Left ventricle myocardium inferior (tissue), 1 donor: ENCODE results near the gene SRMS. TPM values are rescaled to one million over a fixed set of nuclear protein-coding genes. Genes with fewer than 3 reads are reported as not detected.

Experiments
- DNase-seq: peaks from one replicate; pipeline ENCODE4 v3.0.0-alpha.2; 2020
- H3K27ac ChIP-seq: fragments of 200-600 bp; replicated peaks from 2 replicates; pipeline ENCODE4 v1.8.0; 2021
- H3K27me3 ChIP-seq: fragments of 200-600 bp; 2 replicates; pipeline ENCODE4 v1.8.0; 2021; ENCODE audit warnings: low read depth
- H3K36me3 ChIP-seq: fragments of 200-600 bp; 2 replicates; pipeline ENCODE4 v1.8.0; 2021
- H3K4me1 ChIP-seq: fragments of 200-600 bp; 2 replicates; pipeline ENCODE4 v1.8.0; 2021
- H3K4me3 ChIP-seq: fragments of 200-600 bp; 2 replicates; pipeline ENCODE4 v1.8.0; 2021; ENCODE audit warnings: mild to moderate bottlenecking, moderate library complexity
- H3K9me3 ChIP-seq: fragments of 200-600 bp; replicated peaks from 2 replicates; pipeline ENCODE4 v1.8.0; 2021
- intact Hi-C: fragments of 100-400 bp; cut with micrococcal nuclease; formaldehyde crosslinking; loops from one replicate; pipeline ENCODE4 v1.11.0; 2022
- total RNA-seq: library from RNA; stranded (reverse); fragmentation: NEBNext Ultra II Directional; extraction: Animal tissue kit (Norgen Biotek cat#: 25700); gene quantifications from one replicate; pipeline ENCODE4 v1.2.1, GENCODE V29; 2021
- TF ChIP-seq, protein P1 (sequence below): fragments of 200-600 bp; IDR thresholded peaks from 2 replicates; pipeline ENCODE4 v1.8.0; 2021; ENCODE audit warnings: antibody characterized with exemption, mild to moderate bottlenecking, borderline replicate concordance
- donor health status: DM: no; HTN: yes; CAD: no; lungs with severe emphysema.

Gene SRMS
- total RNA-seq, 1 donor from 2014 or later: not detected

GRCh38 chr20:63591786-63592355, 44.3 kb upstream of the SRMS start:
- Histone ChIP-seq H3K27ac (no peak overlapping the region), H3K36me3 (peaks cover 82% of the 10 kb centered on the region), H3K4me3 (no peak overlapping the region), H3K4me1 (no peaks in the 10 kb centered on the region), H3K9me3 (no peaks in the 10 kb centered on the region), H3K27me3 (no peaks in the 10 kb centered on the region)
- TF ChIP-seq, protein P1, sequence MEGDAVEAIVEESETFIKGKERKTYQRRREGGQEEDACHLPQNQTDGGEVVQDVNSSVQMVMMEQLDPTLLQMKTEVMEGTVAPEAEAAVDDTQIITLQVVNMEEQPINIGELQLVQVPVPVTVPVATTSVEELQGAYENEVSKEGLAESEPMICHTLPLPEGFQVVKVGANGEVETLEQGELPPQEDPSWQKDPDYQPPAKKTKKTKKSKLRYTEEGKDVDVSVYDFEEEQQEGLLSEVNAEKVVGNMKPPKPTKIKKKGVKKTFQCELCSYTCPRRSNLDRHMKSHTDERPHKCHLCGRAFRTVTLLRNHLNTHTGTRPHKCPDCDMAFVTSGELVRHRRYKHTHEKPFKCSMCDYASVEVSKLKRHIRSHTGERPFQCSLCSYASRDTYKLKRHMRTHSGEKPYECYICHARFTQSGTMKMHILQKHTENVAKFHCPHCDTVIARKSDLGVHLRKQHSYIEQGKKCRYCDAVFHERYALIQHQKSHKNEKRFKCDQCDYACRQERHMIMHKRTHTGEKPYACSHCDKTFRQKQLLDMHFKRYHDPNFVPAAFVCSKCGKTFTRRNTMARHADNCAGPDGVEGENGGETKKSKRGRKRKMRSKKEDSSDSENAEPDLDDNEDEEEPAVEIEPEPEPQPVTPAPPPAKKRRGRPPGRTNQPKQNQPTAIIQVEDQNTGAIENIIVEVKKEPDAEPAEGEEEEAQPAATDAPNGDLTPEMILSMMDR: no peak
- intact Hi-C loops: no loop called here
- no peak for DNase-seq

- Histone ChIP-seq H3K9me3 (no peaks in the 10 kb centered on the region), H3K4me1 (peaks cover 7% of the 10 kb centered on the region)
- intact Hi-C loops: no loop called here
Observed at GRCh38 chr20:63591147-63591533, 43.6 kb upstream of the SRMS start.

DNA sequence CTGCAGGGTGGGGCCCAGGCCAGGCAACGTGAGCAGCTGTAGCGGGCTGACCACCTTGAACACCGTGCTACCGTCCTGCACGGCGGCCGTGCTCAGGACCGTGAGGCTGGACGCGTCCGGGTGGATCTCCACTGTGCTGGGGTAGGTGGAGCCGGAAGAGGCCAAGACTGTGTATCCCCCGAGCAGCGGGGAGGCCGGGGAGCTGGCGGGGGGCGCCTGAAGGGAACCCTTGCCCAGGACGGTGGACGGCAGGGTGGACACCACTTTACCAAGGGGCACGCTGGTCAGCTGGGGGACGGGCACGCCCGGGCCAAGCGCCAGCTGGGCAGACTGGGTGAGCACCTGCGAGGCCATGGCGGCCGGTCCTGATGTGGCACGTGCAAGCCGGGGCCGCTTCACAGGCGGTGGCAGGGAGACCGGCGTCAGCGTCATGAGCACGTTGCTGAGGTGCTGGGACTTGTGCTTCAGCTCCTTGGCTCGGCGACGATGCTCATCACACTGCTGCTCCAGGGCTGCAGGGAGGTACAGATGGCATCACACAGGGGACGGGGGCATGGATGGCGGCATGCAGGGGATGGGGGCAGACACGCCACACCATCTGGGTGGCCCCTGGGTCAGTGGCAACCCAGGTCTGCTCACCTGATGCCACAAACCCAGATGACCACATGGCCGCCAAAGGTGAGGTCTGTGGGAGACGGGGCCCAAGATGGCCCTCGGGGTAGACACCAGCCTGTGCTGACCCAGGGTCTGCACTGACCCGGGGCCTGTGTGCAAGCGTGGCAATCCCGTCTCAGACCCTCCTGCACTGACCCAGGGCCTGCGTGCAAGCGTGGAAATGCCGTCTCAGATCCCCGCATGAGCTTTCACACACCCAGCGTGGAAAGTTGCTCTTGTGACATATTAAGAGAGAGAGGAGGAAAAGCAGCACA, 42.9 kb upstream of the SRMS start:
- peaks cover 10% of the 10 kb centered on the region for H3K4me1 ChIP-seq
- DNase-seq: no peak
- H3K36me3 ChIP-seq: peaks cover 73% of the 10 kb centered on the region
- H3K4me3 ChIP-seq: no peak overlapping the region
- no peak overlapping the region for H3K27ac ChIP-seq
- no peaks in the 10 kb centered on the region for H3K9me3 ChIP-seq
- TF ChIP-seq, protein P1: no peak
- intact Hi-C loops: no loop called here
- H3K27me3 ChIP-seq: no peaks in the 10 kb centered on the region

More at GRCh38 chr20:63591147-63591533, 43.6 kb upstream of the SRMS start:
- no peak for DNase-seq
- H3K4me3 ChIP-seq: no peak overlapping the region
- peaks cover 78% of the 10 kb centered on the region for H3K36me3 ChIP-seq
- H3K27ac ChIP-seq: no peak overlapping the region
- H3K27me3 ChIP-seq: no peaks in the 10 kb centered on the region
- TF ChIP-seq, protein P1: no peak

DNA sequence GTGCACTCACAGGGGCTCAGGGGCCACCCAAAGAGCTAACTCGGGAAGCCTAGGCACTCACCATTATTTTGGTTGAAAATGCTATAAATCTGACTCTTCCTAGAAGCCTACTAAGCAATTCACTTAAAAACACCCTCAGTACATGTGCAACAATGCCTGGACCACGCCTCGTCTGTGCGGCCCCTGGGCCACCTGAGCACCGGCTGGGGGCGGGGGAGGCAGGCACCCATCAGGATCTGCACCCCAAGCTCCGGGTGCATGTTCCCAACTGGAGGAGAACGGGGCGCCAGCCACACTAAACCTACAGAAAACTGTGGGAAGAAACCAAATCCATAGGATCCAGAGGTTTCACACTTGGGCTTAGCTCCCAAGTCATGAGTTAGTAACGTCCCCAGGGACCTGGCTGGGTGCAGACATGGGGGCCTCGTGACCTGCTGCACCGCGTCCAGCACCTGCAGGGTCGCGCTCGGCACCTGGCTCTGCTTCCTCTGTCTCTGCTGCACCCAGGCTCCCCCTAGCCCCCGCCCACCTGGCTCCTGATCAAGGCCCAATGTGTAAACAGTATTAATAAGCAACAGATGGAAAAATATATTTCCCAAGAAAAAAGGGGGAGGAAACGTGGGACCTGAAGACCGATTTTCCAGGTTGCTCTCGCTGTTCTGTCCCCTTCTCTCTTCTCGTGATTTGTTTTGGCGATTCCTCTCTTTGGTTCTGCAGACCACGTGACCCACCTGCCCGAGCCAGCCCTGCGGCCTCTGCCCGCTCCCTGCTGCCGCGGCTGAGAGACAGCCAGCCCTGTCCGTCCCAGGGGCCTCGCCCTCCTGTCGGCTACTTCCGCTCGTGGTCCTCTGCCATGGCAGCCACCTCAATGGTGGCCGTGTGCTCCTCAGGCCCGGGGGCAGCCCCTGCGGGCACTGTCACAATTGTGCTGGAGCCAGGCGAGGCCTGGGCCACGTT, 42.0 kb upstream of the SRMS start:
- peaks cover 10% of the 10 kb centered on the region for H3K4me1 ChIP-seq
- DNase-seq: no peak
- H3K27me3 ChIP-seq: no peaks in the 10 kb centered on the region
- H3K4me3 ChIP-seq: no peak overlapping the region
- TF ChIP-seq, protein P1: no peak
- peaks cover 65% of the 10 kb centered on the region for H3K36me3 ChIP-seq
- intact Hi-C loops: no loop called here
- no peaks in the 10 kb centered on the region for H3K9me3 ChIP-seq
- no peak overlapping the region for H3K27ac ChIP-seq

DNA sequence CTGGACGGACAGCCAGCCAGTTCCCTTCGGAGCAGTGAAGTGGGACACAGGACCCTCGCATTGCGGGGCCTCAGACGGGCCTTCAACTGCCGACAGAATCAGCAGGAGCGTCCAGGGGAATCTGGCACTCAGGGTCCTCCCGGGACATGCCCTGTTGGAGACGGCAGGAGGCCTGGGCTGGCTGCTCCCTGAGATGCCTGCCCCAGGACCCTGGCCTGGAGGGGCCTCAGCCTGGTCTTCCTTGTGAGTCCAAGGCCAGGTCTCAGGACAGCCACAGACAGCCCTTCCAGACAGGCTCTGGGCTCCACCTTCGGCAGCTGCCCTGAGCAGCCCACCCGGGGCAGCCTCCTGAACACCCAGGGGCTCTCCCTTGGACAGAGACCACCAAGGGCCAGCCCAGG, 41.1 kb upstream of the SRMS start:
- Histone ChIP-seq H3K4me1 (peaks cover 10% of the 10 kb centered on the region), H3K36me3 (peaks cover 56% of the 10 kb centered on the region), H3K9me3 (no peaks in the 10 kb centered on the region), H3K4me3 (no peak overlapping the region), H3K27me3 (no peaks in the 10 kb centered on the region), H3K27ac (no peak overlapping the region)
- intact Hi-C loops: no loop called here
- no peak for DNase-seq
- TF ChIP-seq, protein P1: no peak
